Measurements from ENCODE around the gene EHD4.

EHD4 gene

DNA sequence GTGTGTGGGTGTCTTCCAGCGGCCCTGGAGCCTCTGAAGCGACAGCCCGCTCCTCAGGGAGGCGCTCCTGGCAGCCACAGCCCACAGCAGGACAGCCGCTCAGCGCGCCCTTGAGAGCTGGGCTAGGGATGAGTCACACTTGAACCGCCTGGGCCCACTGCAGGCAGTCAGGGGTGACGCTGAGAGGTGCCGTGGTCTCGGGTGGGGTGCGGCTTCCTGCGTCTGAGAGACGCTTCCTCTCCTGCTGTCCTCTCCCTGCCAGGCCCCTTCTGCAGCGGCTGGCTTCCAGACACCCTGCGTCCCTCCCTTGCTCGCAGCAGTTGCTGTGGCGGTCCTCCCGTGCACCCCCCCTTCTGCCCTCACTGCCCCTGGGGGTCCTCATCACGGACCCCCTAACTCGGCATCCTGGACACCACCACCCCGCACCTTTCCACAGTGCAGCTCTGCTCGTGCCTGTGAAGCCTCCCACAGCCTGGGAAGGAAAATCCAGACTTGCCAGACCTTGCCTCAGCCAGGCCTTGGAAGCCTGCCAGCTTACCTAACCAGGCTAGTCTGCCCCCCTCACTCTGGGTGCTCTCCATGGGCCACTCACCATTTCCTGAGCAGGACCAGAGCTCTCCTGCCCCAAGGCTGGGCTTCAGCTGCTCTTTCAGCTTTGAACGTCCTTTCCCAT, 77.4 kb downstream of the EHD4 start:
- DNase-seq (ENCODE audit: low spot score), result peak; percentile 22

DNA sequence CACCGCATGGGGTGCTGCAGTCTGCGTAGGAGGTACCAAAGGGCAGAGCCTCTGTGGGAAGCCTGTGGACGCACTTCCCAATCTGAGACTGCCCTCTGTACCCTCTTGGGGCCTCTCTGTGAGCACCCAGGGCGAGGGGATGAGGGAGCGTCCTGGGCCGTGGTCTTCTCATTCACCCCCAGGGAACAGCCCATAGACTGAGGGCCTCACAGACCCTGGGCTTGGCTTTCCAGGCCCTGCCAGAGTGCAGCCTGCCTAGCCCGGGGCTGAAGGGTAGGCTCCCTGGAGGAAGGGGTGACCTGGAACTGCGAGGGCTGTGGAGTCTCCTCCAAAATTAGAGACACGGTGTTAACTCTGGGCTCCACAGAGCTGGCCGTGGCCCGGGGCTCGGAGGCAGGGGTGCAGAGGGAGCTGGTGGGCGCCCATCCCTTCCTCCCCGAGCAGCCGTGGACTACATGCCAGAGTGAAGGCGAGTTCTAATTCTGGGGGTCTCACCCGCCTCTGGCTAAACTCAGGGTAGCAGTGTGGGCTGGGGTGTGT, 78.0 kb downstream of the EHD4 start:
- no peak for DNase-seq (ENCODE audit: low spot score)

GRCh38 chr15:41893422-41894250, 78.7 kb downstream of the EHD4 start, which contains the start of gene SPTBN5:
Gene SPTBN5 (minus strand): TSS chr15:41894053. CDS start chr15:41893497, 556 bp downstream.
- DNase-seq (ENCODE audit: low spot score), result no peak

DNA sequence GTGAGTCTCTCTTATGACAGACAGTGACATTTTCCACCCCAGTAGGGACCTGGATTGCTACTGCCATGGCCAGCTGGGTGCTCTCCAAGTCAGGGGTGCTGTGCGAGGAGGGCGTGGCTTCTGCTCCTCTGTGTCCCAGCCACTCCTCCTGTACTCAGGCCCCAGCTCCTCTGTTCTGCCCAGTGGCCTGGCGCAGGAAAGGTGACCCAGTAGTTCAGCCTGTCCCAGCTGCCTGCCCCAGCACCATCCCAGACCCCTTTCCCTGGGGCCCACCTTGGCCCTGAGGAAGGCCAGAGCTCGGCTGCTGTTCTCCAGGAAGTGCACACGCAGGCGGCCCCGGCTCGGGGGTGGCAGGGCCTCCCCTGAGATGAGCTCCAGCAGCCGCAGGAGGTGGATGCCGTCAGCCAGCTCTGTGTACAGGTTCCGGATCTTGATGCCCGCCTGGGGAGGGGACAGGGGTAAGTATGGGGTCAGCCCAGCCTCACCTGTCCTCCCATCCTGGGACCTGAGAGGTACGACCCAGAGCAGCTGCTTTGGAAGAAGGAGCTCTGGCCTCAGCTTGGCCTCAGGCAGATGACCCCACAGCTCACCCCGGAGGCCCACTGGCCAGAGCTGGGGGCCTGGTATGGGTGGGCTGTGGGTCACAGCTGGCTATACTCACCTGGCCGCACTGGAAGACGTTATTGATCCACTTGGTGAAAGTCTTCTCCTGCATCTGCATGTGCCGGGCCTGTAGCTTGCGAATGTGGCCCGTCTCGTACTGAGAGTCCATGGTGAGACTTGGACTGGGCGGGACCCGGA, 79.5 kb downstream of the EHD4 start:
- no peak for DNase-seq (ENCODE audit: low spot score)

DNA sequence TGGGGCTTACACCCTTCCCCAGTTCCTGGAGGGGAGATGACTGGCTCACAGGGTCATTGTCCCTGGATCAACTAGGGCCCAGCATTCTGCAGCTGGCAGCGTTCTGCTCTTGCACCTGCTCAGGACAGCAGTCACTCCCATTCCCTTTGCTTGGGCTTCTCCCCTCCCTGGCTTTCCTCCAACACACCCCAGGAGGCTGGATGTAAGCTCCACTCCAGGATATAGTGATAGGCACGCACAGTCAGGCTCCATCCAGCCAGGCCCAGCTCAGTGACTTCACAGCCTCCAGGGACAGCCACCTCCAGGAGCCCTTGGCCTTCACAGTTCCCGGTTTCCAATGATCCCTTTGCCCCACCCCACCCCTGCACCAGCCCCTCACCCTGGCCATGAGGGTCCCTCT, 80.4 kb downstream of the EHD4 start:
- no peak for DNase-seq (ENCODE audit: low spot score)

DNA sequence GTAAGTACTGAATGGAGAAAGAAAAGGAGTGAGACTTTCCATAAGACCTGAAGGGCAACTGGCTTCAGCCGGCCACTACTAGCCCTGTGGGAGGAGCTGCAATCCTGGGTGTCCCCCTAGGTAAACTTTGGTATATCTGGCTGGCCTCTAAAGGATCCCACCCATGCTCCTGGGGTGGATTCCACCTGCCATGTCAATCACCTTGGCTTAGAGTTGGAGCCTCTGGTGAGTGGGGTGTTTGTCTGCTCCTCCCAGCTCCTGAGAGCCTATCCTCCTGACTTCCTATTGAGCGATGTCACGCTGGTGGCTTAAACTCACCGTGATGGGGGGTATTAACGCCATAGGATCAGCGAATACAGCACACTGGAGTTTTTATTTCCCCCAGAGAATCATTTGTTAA, 81.1 kb downstream of the EHD4 start:
- DNase-seq (ENCODE audit: low spot score), result no peak

DNA sequence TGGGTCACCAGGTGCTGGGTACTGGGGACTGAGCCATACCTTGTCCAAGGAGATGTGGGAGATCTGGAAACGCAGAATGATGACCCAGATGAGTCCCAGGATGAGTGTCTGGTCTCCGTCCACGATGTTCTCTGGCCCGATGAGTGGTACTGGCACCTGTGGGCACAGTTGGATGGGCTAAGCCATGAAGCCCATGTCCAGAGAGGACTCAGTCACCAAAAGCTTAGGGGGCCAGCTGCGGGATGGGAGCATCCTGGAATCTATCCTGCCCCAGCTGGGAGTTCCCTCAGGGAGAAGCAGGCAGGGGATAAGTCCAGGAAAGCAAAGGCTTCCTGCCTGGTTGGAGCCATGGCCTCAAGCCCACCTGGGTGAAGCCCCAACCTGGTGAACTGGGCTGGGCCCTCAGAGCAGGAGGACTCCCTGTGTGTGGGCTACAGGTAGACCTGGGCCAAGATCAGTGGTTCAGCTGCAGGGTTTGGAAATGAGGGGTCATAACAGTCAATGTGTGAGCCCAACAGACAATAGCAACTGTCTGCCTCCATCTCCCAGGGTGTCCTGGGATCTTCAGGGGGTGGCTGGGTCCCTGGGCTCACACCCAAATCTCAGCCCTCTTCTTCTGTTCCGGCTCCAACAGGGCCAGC, 82.2 kb downstream of the EHD4 start:
- DNase-seq (ENCODE audit: low spot score), result no peak

GRCh38 chr15:41888662-41889253, 83.6 kb downstream of the EHD4 start:
- no peak for DNase-seq (ENCODE audit: low spot score)

- no peak for DNase-seq (ENCODE audit: low spot score)
Measured at GRCh38 chr15:41887893-41888292, 84.5 kb downstream of the EHD4 start.

DNA sequence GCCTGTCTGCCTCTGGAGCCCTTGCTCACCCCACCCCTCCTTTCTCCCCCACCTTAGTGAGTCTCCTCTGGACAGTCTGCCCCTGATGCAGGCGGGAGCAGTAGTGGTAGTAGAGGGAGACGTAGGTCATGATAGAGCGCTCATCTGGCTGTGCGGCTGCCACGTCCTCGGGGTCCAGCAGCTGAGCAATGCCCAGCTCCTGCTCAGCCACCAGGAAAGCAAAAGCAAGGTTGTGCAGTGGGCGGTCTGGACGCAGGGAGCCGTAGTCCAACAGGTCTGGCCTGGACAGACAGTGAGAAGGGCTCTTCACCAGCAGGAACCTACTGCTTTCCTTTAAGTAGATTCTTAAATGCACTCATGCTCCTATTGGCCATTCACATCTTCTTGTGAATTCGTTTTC, 85.2 kb downstream of the EHD4 start:
- no peak for DNase-seq (ENCODE audit: low spot score)

- DNase-seq (ENCODE audit: low spot score), result no peak
Measured at GRCh38 chr15:41886741-41887140, 85.6 kb downstream of the EHD4 start.

DNA sequence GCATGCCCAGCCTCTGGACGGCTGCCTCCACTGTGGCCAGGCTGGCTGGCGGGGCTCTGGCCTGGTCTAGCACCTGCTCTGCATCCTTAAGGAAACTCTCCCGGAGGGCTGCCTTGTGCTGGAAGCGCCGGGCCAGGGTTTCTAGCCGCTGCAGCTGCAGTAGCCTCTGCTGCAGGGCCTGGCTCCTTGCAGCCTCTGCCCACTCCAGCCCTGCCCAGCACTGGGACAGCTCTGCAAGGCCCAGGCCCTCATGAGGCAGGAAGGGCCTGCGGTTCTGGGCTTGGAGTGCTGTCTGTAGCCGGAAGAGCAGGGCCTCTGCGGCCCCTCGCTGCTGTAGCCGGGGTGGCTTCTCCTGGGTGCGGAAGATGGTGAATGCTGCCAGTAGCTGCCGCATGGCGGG, 86.5 kb downstream of the EHD4 start:
- no peak for DNase-seq (ENCODE audit: low spot score)

GRCh38 chr15:41885321-41885720, 87.0 kb downstream of the EHD4 start:
- no peak for DNase-seq (ENCODE audit: low spot score)

GRCh38 chr15:41884458-41884857, 87.9 kb downstream of the EHD4 start:
- no peak for DNase-seq (ENCODE audit: low spot score)

- DNase-seq (ENCODE audit: low spot score), result no peak
Measured at GRCh38 chr15:41883484-41883825, 88.9 kb downstream of the EHD4 start.

GRCh38 chr15:41882689-41883483, 89.5 kb downstream of the EHD4 start:
- no peak for DNase-seq (ENCODE audit: low spot score)

- DNase-seq (ENCODE audit: low spot score), result no peak
Measured at GRCh38 chr15:41881920-41882688, 90.3 kb downstream of the EHD4 start.

DNA sequence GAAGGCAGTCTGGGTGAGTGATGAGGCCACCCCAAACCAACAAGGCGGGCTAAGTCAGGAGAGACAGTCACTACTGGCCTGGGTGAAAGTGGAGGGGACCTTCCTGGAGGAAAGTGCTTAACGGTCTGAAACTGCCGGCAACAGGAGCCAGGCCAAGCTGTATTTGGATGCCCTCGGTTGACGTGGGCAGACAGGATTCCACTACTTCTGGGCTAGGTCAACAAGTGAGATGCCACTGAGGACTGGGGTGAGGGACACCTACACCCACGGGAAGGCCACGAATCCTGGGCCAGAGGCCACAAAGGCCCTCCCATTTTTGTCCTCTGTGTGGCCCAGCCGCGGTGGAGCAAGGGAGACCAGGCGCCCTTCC, 90.8 kb downstream of the EHD4 start:
- no peak for DNase-seq (ENCODE audit: low spot score)

DNA sequence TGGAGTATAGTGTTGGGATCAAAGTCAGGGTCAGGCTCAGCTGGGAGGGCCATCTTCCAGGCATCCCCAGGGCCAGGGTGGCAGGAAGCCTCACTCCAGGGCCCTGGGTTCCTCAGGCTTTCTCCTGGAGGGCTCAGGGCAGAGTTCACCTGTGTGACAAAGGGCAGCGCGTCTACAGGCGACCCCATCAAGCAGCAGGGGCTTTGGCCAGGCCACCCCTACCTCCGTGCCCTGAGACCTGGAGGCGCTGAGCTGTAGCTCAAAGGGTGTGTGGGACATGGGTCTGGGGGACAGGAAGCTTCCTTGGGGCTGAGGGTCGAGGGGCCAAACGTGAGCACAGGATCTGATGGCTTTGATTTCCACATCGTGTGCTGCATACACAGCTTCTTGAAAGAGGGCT, 91.3 kb downstream of the EHD4 start:
- DNase-seq (ENCODE audit: low spot score), result no peak
